H9 (cell line): ENCODE measurements around the gene GUK1. TPM values are rescaled to one million over a fixed set of nuclear protein-coding genes. Genes with fewer than 3 reads are reported as not detected.
A peak's percentile ranks its signal among the peaks of the same experiment; 100 is the strongest.

ENCODE experiments used
- DNase-seq: peaks from one replicate; pipeline ENCODE4 v3.0.0-alpha.2; 2017
- H2AFZ ChIP-seq: one replicate; pipeline ENCODE4 v1.6.1; 2013; ENCODE audit warnings: mild to moderate bottlenecking, low read length, control low read depth, moderate library complexity
- H2AK5ac ChIP-seq: 2 replicates; pipeline ENCODE4 v1.6.1; 2013; ENCODE audit warnings: low read length, control low read depth, mixed read lengths; ENCODE audit not compliant: insufficient read length
- H2BK120ac ChIP-seq: one replicate; pipeline ENCODE4 v1.6.1; 2013; ENCODE audit warnings: low read depth, mild to moderate bottlenecking, low read length, control low read depth, inconsistent platforms; ENCODE audit not compliant: poor library complexity, severe bottlenecking
- H2BK12ac ChIP-seq: 2 replicates; pipeline ENCODE4 v1.6.1; 2013; ENCODE audit warnings: low read length, control low read depth, mixed read lengths, low read depth; ENCODE audit not compliant: insufficient read length
- H2BK15ac ChIP-seq: 2 replicates; pipeline ENCODE4 v1.6.1; 2013; ENCODE audit warnings: low read depth, low read length, control low read depth
- H2BK20ac ChIP-seq: one replicate; pipeline ENCODE4 v1.6.1; 2013; ENCODE audit warnings: low read depth, mild to moderate bottlenecking, low read length, control low read depth, inconsistent platforms; ENCODE audit not compliant: poor library complexity, severe bottlenecking
- H2BK5ac ChIP-seq: 2 replicates; pipeline ENCODE4 v1.6.1; 2013; ENCODE audit warnings: low read length, control low read depth, mixed read lengths; ENCODE audit not compliant: insufficient read length
- H3K14ac ChIP-seq: 2 replicates; pipeline ENCODE4 v1.6.1; 2013; ENCODE audit warnings: low read length, control low read depth; ENCODE audit not compliant: insufficient read depth
- H3K18ac ChIP-seq: 2 replicates; pipeline ENCODE4 v1.6.1; 2013; ENCODE audit warnings: low read depth, mild to moderate bottlenecking, mixed read lengths, low read length, control low read depth; ENCODE audit not compliant: insufficient read length
- H3K23ac ChIP-seq: 2 replicates; pipeline ENCODE4 v1.6.1; 2013; ENCODE audit warnings: low read length, control low read depth, mixed read lengths, low read depth; ENCODE audit not compliant: insufficient read length
- H3K23me2 ChIP-seq: 2 replicates; pipeline ENCODE4 v1.6.1; 2013; ENCODE audit warnings: low read depth, mild to moderate bottlenecking, mixed read lengths, low read length, control low read depth; ENCODE audit not compliant: insufficient read length, poor library complexity, severe bottlenecking
- H3K27ac ChIP-seq: 2 replicates; pipeline ENCODE4 v1.5.1; 2013; ENCODE audit warnings: low read length, control low read depth, mixed read lengths, low read depth; ENCODE audit not compliant: insufficient read length
- H3K27me3 ChIP-seq: 2 replicates; pipeline ENCODE4 v1.6.1; 2013; ENCODE audit warnings: low read length, control low read depth, inconsistent platforms; ENCODE audit not compliant: insufficient read depth
- H3K4ac ChIP-seq: 2 replicates; pipeline ENCODE4 v1.6.1; 2013; ENCODE audit warnings: low read depth, mild to moderate bottlenecking, control low read depth, inconsistent platforms, low read length, moderate library complexity
- H3K4me1 ChIP-seq: 2 replicates; pipeline ENCODE4 v1.6.1; 2013; ENCODE audit warnings: low read length, control low read depth, inconsistent platforms; ENCODE audit not compliant: insufficient read depth
- H3K4me2 ChIP-seq: 2 replicates; pipeline ENCODE4 v1.6.1; 2013; ENCODE audit warnings: low read length, control low read depth, mixed read lengths; ENCODE audit not compliant: insufficient read length, insufficient read depth
- H3K56ac ChIP-seq: 2 replicates; pipeline ENCODE4 v1.6.1; 2013; ENCODE audit warnings: low read depth, mild to moderate bottlenecking, mixed read lengths, low read length, control low read depth; ENCODE audit not compliant: insufficient read length
- H3K79me1 ChIP-seq: 2 replicates; pipeline ENCODE4 v1.6.1; 2013; ENCODE audit warnings: low read depth, mild to moderate bottlenecking, moderate library complexity, low read length, control low read depth, inconsistent platforms; ENCODE audit not compliant: insufficient read depth, poor library complexity, severe bottlenecking
- H3K79me2 ChIP-seq: 2 replicates; pipeline ENCODE4 v1.6.1; 2013; ENCODE audit warnings: low read length, control low read depth, inconsistent platforms; ENCODE audit not compliant: insufficient read depth
- H3K9ac ChIP-seq: 2 replicates; pipeline ENCODE4 v1.6.1; 2013; ENCODE audit warnings: low read length, control low read depth, mixed read lengths; ENCODE audit not compliant: insufficient read length; ENCODE audit errors: extremely low read depth
- H3K9me3 ChIP-seq: one replicate; pipeline ENCODE4 v1.6.1; 2013; ENCODE audit warnings: low read depth, low read length, inconsistent platforms; ENCODE audit not compliant: control insufficient read depth
- H3T11ph ChIP-seq: one replicate; pipeline ENCODE4 v1.6.1; 2013; ENCODE audit warnings: mild to moderate bottlenecking, low read length, control low read depth, inconsistent platforms
- H4K20me1 ChIP-seq: one replicate; pipeline ENCODE4 v1.6.1; 2013; ENCODE audit not compliant: control insufficient read depth, insufficient read length, insufficient read depth
- H4K5ac ChIP-seq: 2 replicates; pipeline ENCODE4 v1.6.1; 2013; ENCODE audit warnings: low read depth, mild to moderate bottlenecking, mixed read lengths, low read length, control low read depth; ENCODE audit not compliant: insufficient read length
- H4K8ac ChIP-seq: replicated peaks from 2 replicates; pipeline ENCODE4 v1.6.1; 2013; ENCODE audit warnings: low read length, control low read depth, mixed read lengths, low read depth; ENCODE audit not compliant: insufficient read length
- H4K91ac ChIP-seq: 2 replicates; pipeline ENCODE4 v1.6.1; 2013; ENCODE audit warnings: low read depth, mild to moderate bottlenecking, moderate library complexity, mixed read lengths, low read length, control low read depth; ENCODE audit not compliant: insufficient read length
- H3K27ac Mint-ChIP-seq, 3 experiments: 2 replicates in 2 of 3; 3 replicates in 1 of 3; pipeline ENCODE4 v1.8.0; 2020 to 2021; ENCODE audit warnings: mixed read lengths in 3 of 3, mild to moderate bottlenecking in 1 of 3, moderate library complexity in 1 of 3
- H3K27me3 Mint-ChIP-seq: 2 replicates; pipeline ENCODE4 v1.8.0; 2021; ENCODE audit warnings: low read depth, mild to moderate bottlenecking, moderate library complexity, mixed read lengths
- H3K36me3 Mint-ChIP-seq, 3 experiments: 2 replicates in 2 of 3; 3 replicates in 1 of 3; pipeline ENCODE4 v1.8.0; 2020 to 2021; ENCODE audit warnings: low read depth in 3 of 3, mixed read lengths in 3 of 3; ENCODE audit not compliant: insufficient read depth in 1 of 3
- H3K4me1 Mint-ChIP-seq, 2 experiments: 2 replicates each; pipeline ENCODE4 v1.8.0; 2020; ENCODE audit warnings: mixed read lengths in 2 of 2
- H3K4me3 Mint-ChIP-seq, 2 experiments: 2 replicates in 1 of 2; 3 replicates in 1 of 2; pipeline ENCODE4 v1.8.0; 2020 to 2021; ENCODE audit warnings: mild to moderate bottlenecking in 2 of 2, mixed read lengths in 2 of 2, moderate library complexity in 1 of 2
- H3K9me3 Mint-ChIP-seq, 2 experiments: 2 replicates in 1 of 2; 3 replicates in 1 of 2; pipeline ENCODE4 v1.8.0; 2020; ENCODE audit warnings: mild to moderate bottlenecking in 2 of 2, mixed read lengths in 2 of 2, moderate library complexity in 1 of 2
- CTCF ChIP-seq: fragments of 200-600 bp; sonication (generic); conservative IDR thresholded peaks from 3 replicates; pipeline ENCODE4 v1.8.0; 2021; ENCODE audit warnings: antibody characterized with exemption, mild to moderate bottlenecking
- WGBS: extraction: QIAGEN DNeasy Blood & Tissue Kit; methylation state at CpG from one replicate; pipeline ENCODE4 v1.1.7; 2013; ENCODE audit warnings: missing lambda C conversion rate, low lambda C conversion rate, mixed read lengths; ENCODE audit not compliant: insufficient read length; ENCODE audit errors: extremely low coverage; 5-methylcytosine and 5-hydroxymethylcytosine counted together
- total RNA-seq: library from RNA; stranded (reverse); gene quantifications from 2 replicates; pipeline ENCODE4 v1.2.1, GENCODE V29; 2021

Gene GUK1
- total RNA-seq, 1 experiment from 2014 or later = 88.2 TPM

- Histone ChIP-seq H4K5ac (no peak overlapping the region), H3K14ac (no peak overlapping the region), H2BK12ac (no peak overlapping the region), H4K91ac (no peak overlapping the region), H3K4me1 (no peaks in the 10 kb centered on the region), H3K79me1 (peaks cover 3% of the 10 kb centered on the region), H3K27me3 (no peaks in the 10 kb centered on the region), H3K18ac (no peak overlapping the region), H2BK20ac (no peak overlapping the region), H2BK5ac (no peak overlapping the region), H3K4ac (no peak overlapping the region), H3T11ph (no peak overlapping the region), H3K79me2 (no peaks in the 10 kb centered on the region), H3K9me3 (no peaks in the 10 kb centered on the region), H2AK5ac (no peak overlapping the region), H3K56ac (no peak overlapping the region), H4K20me1 (no peaks in the 10 kb centered on the region), H2BK15ac (no peak overlapping the region), H4K8ac (no peak overlapping the region), H2BK120ac (no peak overlapping the region), H3K27ac (no peak overlapping the region), H3K23ac (no peak overlapping the region), H3K23me2 (peaks cover 10% of the 10 kb centered on the region), H3K9ac (no peak overlapping the region), H2AFZ (no peak overlapping the region), H3K4me2 (peak overlapping the region; percentile 40)
- WGBS = no CpG with 5 or more reads among the region's 15 CpGs
- Mint-ChIP-seq H3K4me1 (peaks cover 12 to 15% of the 10 kb centered on the region in 2 experiments), H3K36me3 (peaks cover 15 to 19% (median 16%) of the 10 kb centered on the region in 3 experiments; a peak in 6 of 7 replicates), H3K27ac (peak overlapping the region in 2 of 3 experiments; percentile 81 to 89; a peak in 2 of 7 replicates), H3K9me3 (peaks cover 0 to 5% of the 10 kb centered on the region in 2 experiments; a peak in 3 of 5 replicates), H3K27me3 (peaks cover 16% of the 10 kb centered on the region), H3K4me3 (peak overlapping the region; percentile 88 to 95)
- no peak for TF ChIP-seq CTCF
- no peak for DNase-seq
Observed at GRCh38 chr1:228109962-228110488, 30.1 kb upstream of the GUK1 start.
